GM10266 (cell line): ENCODE results near the gene ZYX.

Source experiments
- DNase-seq: peaks from one replicate; pipeline ENCODE4 v3.0.0; 2012; ENCODE audit errors: extremely low spot score
- TF ChIP-seq, protein P1 (sequence below): IDR thresholded peaks from 2 replicates; pipeline ENCODE4 v1.5.1; 2012; ENCODE audit warnings: mild to moderate bottlenecking, low read depth; ENCODE audit not compliant: control insufficient read depth, insufficient read depth; ENCODE audit errors: missing control alignments

The ZYX gene, protein sequence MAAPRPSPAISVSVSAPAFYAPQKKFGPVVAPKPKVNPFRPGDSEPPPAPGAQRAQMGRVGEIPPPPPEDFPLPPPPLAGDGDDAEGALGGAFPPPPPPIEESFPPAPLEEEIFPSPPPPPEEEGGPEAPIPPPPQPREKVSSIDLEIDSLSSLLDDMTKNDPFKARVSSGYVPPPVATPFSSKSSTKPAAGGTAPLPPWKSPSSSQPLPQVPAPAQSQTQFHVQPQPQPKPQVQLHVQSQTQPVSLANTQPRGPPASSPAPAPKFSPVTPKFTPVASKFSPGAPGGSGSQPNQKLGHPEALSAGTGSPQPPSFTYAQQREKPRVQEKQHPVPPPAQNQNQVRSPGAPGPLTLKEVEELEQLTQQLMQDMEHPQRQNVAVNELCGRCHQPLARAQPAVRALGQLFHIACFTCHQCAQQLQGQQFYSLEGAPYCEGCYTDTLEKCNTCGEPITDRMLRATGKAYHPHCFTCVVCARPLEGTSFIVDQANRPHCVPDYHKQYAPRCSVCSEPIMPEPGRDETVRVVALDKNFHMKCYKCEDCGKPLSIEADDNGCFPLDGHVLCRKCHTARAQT

DNA sequence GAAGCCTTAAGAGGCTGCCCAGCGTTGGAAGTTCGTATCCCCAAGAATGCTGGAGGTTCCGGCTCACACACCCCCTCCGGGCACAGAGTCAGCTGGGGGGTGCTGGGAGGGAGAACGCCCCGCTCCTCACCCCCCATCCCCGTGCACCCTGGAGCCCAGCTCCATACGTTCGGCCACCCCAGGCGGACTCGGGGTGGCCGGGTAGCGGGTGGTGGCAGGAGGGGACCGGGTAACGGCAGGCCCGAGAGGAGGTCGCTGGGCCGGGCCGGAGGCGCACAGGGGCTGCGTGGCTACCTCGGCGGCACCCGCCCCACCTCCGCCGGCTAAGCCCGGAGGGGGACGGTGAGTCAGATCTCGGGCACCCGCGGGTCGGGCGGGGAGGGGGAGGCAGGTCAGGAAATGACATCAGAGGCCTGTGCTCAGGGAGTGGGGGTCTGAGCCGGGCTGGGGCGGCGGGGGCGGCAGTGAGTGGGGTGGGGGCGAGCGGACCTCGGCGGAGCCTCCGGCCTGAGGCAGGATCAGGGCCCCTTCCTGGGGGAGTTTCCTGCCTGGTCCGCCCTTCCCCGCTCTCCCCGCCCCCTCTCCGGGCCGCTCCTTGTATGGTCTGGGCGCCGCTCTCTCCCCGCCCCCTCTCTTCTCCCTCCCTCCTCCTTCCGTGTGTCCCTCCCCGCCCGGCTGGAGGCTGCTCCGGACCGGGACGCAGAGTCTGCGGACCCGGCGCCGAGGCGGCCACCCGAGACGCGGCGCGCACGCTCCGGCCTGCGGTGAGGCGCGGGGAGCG, at the start of gene ZYX:
Gene ZYX, plus strand, starts transcription at position 700 of the 781 bp plus-strand sequence. CDS start 227 bp downstream, outside the sequence.
- TF ChIP-seq, protein P1, sequence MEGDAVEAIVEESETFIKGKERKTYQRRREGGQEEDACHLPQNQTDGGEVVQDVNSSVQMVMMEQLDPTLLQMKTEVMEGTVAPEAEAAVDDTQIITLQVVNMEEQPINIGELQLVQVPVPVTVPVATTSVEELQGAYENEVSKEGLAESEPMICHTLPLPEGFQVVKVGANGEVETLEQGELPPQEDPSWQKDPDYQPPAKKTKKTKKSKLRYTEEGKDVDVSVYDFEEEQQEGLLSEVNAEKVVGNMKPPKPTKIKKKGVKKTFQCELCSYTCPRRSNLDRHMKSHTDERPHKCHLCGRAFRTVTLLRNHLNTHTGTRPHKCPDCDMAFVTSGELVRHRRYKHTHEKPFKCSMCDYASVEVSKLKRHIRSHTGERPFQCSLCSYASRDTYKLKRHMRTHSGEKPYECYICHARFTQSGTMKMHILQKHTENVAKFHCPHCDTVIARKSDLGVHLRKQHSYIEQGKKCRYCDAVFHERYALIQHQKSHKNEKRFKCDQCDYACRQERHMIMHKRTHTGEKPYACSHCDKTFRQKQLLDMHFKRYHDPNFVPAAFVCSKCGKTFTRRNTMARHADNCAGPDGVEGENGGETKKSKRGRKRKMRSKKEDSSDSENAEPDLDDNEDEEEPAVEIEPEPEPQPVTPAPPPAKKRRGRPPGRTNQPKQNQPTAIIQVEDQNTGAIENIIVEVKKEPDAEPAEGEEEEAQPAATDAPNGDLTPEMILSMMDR = no peak
- peak; percentile 97 for DNase-seq

DNA sequence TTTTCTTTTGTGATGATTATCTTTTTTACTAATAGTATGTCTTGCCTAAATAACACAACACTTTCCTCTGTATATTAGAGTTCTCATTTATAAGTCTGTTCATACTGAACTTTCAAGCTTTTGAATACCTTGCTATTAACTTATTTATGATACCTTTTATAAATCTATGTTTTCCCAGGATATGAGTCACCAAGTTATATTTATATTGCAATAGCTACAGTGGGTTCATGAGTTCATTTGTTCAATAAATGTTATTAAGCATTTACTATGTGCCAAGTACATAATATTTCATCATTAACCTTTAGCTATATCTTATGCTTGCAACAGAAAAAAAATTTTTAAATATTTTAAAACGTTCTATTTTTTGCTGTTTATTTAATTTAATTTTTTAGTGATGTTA, 46.9 kb upstream of the ZYX start:
- TF ChIP-seq, protein P1 = no peak
- no peak for DNase-seq

GRCh38 chr7:143337216-143337615, 43.9 kb upstream of the ZYX start:
- DNase-seq = no peak
- TF ChIP-seq, protein P1 = no peak

- TF ChIP-seq, protein P1 = no peak
- no peak for DNase-seq
Observed at GRCh38 chr7:143341842-143342241, 39.3 kb upstream of the ZYX start.

GRCh38 chr7:143343596-143343995, 37.5 kb upstream of the ZYX start:
- DNase-seq = no peak
- TF ChIP-seq, protein P1 = no peak

DNA sequence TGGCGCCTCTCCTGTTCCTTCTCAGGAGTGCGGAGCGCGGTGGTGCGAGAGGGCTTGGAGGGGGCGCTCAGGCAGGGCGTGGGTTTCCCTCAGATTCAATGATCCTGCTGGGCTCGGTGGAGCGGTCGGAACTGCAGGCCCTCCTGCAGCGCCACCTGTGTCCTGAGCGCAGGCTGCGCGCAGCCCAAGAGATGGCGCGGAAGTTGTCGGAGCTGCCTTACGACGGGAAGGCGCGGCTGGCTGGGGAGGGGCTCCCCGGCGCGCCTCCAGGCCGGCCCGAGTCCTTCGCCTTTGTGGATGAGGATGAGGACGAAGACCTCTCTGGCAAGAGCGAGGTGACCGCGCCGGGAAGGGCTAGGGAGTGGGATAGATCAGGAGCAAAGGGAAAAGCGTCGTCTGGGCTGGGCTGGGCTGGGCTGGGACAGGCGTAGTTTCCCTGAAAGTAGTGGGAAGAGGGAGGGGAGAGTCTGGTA, 35.7 kb upstream of the ZYX start:
- TF ChIP-seq, protein P1 = peak; percentile 60
- DNase-seq = no peak

GRCh38 chr7:143346018-143346417, 35.1 kb upstream of the ZYX start:
- TF ChIP-seq, protein P1 = no peak
- DNase-seq = no peak
